ENCODE data around the gene ADCY7. TPM values are rescaled to one million over a fixed set of nuclear protein-coding genes. Genes with fewer than 3 reads are reported as not detected.
A peak's percentile ranks its signal among the peaks of the same experiment; 100 is the strongest.

Gene ADCY7
- total RNA-seq, 4 donors from 2014 or later = 4.6 to 44.9 (median 14.1) TPM

- intact Hi-C loops (cut with DNase I; ENCODE audit: low total_unique reads) (no loop called here), in situ Hi-C loops (cut with MboI; ENCODE audit: low pct_ligation_motif_present in 1 of 4, low pct_unique_long_range_greater_than_20kb in 1 of 4, low sequenced_read_pairs in 3 of 4) (loop anchor here in 3 of 4 donors (10.0 to 25.0 kb wide), 3 partner anchors 110 to 418 kb away; partner anchors contain the start of gene BRD7 (in 1 of the 3))
- no peak for DNase-seq
- WGBS, 2 donors (ENCODE audit: low coverage in 1 of 2) = 57% methylated on average over 33 of the region's 33 CpGs; no CpG with 5 or more reads in 1 of the 2 donors
- Histone ChIP-seq H3K36me3 (no peaks in the 10 kb centered on the region), H3K27ac (peak overlapping the region in 3 of 4 donors; percentile 46 to 60 (median 48)), H3K4me3 (peak overlapping the region in 3 of 4 donors; percentile 66 to 78 (median 68)), H3K4me1 (peaks cover 8 to 31% (median 20%) of the 10 kb centered on the region in 4 donors), H3K27me3 (no peaks in the 10 kb centered on the region), H3K9me3 (no peaks in the 10 kb centered on the region)
- TF ChIP-seq POLR2AphosphoS5 (IDR thresholded peaks at IDR 0.05) = no peak
- no peak for TF ChIP-seq POLR2A (IDR thresholded peaks at IDR 0.05)
- TF ChIP-seq CTCF (IDR thresholded peaks at IDR 0.05) = no peak
- TF ChIP-seq EP300 (IDR thresholded peaks at IDR 0.05; ENCODE audit: low read depth) = no peak
These were observed 21.6 kb upstream of the ADCY7 start for GRCh38 chr16:50244504-50245416.

DNA sequence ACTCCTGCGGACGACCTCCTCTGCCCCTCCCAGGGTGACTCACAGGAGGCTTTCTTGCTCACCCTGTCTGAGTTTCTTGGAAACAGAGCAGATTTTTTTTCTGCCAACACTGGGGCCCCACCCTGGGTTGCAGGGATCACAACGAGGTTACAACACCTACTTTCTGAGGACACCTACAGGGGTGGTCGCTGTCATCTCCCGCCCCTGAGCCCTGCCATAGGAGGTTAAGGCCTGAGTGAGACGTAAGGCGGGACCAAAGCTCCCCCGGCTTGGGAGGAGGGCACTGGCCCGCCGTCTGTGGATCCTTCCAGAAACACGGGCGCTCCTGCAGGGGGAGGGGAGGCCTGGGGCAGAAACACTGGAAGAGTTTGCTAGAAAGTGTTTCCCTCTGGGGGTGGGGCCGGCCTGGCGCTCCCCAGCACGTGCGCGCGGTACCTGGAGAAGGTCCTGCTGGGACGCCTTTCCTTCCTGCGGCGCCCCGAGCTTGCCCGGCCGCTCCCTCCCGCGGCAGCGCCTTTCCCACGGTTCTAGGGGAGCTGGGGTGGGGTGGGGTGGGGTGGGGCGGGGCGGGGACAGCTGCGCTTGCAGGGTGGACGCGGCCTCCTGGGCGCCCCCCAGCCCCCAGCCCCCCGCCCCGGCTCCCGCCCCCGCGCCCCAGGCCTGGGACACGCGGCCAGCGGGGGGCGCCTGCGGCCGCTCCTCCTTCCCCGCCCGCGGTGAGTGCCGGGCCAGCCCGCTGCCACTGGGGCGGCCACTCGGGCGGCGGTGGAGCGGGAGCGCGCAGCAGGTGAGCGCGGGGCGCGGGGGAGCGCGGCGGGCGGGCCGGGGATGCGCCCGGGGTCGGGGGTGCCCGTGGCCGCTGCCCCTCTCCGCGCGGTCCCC lies 20.7 kb upstream of the ADCY7 start:
- Histone ChIP-seq H3K4me3 (peak overlapping the region; percentile 46 to 78 (median 67)), H3K27ac (peak overlapping the region; percentile 47 to 60 (median 51)), H3K9me3 (no peaks in the 10 kb centered on the region), H3K27me3 (no peaks in the 10 kb centered on the region), H3K36me3 (no peaks in the 10 kb centered on the region), H3K4me1 (peaks cover 8 to 34% (median 20%) of the 10 kb centered on the region in 4 donors)
- peak; percentile 68 for DNase-seq
- WGBS, 2 donors (ENCODE audit: low coverage in 1 of 2) = 0% methylated on average over 29 of the region's 74 CpGs; no CpG with 5 or more reads in 1 of the 2 donors
- intact Hi-C loops (cut with DNase I; ENCODE audit: low total_unique reads) (no loop called here), in situ Hi-C loops (cut with MboI; ENCODE audit: low pct_ligation_motif_present in 1 of 4, low pct_unique_long_range_greater_than_20kb in 1 of 4, low sequenced_read_pairs in 3 of 4) (loop anchor here in 3 of 4 donors (10.0 to 25.0 kb wide), 3 partner anchors 109 to 417 kb away; partner anchors contain the start of gene BRD7 (in 1 of the 3))
- TF ChIP-seq CTCF (IDR thresholded peaks at IDR 0.05) (peak in 2 of 5 experiments; percentile 18 to 20), POLR2AphosphoS5 (IDR thresholded peaks at IDR 0.05) (no peak)

DNA sequence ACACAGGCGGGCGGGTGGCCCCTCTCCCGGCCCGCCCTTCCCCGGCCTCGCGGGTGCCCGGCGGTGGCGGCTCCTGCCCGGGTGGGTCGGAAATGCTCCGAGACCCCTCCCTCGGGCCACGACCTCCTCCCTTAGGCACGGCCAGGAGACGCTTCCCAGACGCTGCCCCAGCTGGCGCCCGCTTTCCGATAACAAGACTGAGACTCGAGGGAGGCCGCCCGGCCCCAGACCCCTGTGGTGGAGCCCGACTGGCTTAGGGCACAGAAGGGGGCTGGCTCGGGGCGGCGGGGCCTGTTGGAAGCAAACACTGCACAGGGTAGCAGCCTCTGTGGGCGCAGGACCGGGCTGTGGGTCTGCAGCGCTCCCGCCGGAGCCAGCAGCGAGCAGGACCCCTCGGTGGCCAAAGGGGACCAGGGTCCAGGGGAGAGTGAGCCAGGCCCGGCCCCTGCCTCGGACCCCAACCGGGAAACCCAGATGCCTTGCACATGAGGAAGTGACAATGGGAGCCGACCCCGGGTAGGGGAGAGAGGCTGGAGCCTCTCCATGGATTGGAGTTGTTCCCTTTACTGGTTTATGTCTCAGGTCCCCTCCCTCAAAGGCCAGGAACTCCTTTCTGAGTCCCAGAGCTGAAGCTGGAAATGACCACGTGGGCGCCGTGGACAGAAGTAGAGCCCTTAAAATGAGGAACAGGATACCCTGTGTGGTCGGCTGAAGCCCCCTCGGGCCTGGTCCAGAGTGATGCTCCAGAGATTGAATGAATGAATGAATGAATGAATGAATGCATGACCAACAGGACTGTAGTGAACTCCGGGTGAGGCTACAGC lies 19.8 kb upstream of the ADCY7 start:
- DNase-seq = no peak
- intact Hi-C loops (cut with DNase I; ENCODE audit: low total_unique reads) (no loop called here), in situ Hi-C loops (cut with MboI; ENCODE audit: low pct_ligation_motif_present in 1 of 4, low pct_unique_long_range_greater_than_20kb in 1 of 4, low sequenced_read_pairs in 3 of 4) (loop anchor here in 3 of 4 donors (10.0 to 25.0 kb wide), 3 partner anchors 108 to 416 kb away; partner anchors contain the start of gene BRD7 (in 1 of the 3))
- H3K27me3 ChIP-seq = no peaks in the 10 kb centered on the region
- H3K4me3 ChIP-seq = peak overlapping the region; percentile 60 to 78 (median 67)
- no peaks in the 10 kb centered on the region for H3K9me3 ChIP-seq
- 40 to 80% methylated on average over 1 to 20 of the region's 46 CpGs for WGBS, 2 donors (ENCODE audit: low coverage in 1 of 2)
- H3K36me3 ChIP-seq = no peaks in the 10 kb centered on the region
- peak overlapping the region in 3 of 4 donors; percentile 54 to 60 (median 55) for H3K27ac ChIP-seq
- TF ChIP-seq CTCF (IDR thresholded peaks at IDR 0.05) (no peak), POLR2AphosphoS5 (IDR thresholded peaks at IDR 0.05) (no peak), EP300 (IDR thresholded peaks at IDR 0.05; ENCODE audit: low read depth) (no peak), POLR2A (IDR thresholded peaks at IDR 0.05) (no peak)
- H3K4me1 ChIP-seq = peaks cover 8 to 34% (median 20%) of the 10 kb centered on the region in 4 donors
